T-helper 17 cell (primary cell): ENCODE measurements around the gene FCSK. TPM values are rescaled to one million over a fixed set of nuclear protein-coding genes. Genes with fewer than 3 reads are reported as not detected.

Source experiments
- ATAC-seq: fragments of 150-1000 bp; cut with Tn5 transposase; 2 replicates; pipeline ENCODE4 v1.10.0; 2021; ENCODE audit warnings: mild to moderate bottlenecking, moderate library complexity
- DNase-seq, 3 donors: peaks; one replicate each; pipeline versions ENCODE4 v3.0.0 to v3.0.0-alpha.2; 2020 to 2021
- H3K9me3 ChIP-seq: one replicate; pipeline ENCODE4 v1.7.0; 2013; ENCODE audit warnings: low read length, mild to moderate bottlenecking; ENCODE audit not compliant: control insufficient read depth, poor library complexity, severe bottlenecking
- H3K27ac Mint-ChIP-seq: one replicate; pipeline ENCODE4 v1.8.0; 2022; ENCODE audit warnings: mild to moderate bottlenecking, moderate library complexity, mixed read lengths
- H3K27me3 Mint-ChIP-seq: one replicate; pipeline ENCODE4 v1.8.0; 2022; ENCODE audit warnings: mixed read lengths
- H3K36me3 Mint-ChIP-seq: one replicate; pipeline ENCODE4 v1.8.0; 2022; ENCODE audit warnings: low read depth, mixed read lengths
- H3K4me1 Mint-ChIP-seq: one replicate; pipeline ENCODE4 v1.8.0; 2022; ENCODE audit warnings: mild to moderate bottlenecking, mixed read lengths
- H3K4me3 Mint-ChIP-seq: one replicate; pipeline ENCODE4 v1.8.0; 2022; ENCODE audit warnings: mild to moderate bottlenecking, moderate library complexity, mixed read lengths
- total RNA-seq, 4 donors: library from RNA in 2 of 4; stranded (reverse) in 2 of 4; gene quantifications; one replicate each; pipeline ENCODE4 v1.2.3 and lab custom pipeline; 2022 to 2026

FCSK gene
- total RNA-seq, 2 donors from 2014 or later: 27.1 to 27.7 TPM

DNA sequence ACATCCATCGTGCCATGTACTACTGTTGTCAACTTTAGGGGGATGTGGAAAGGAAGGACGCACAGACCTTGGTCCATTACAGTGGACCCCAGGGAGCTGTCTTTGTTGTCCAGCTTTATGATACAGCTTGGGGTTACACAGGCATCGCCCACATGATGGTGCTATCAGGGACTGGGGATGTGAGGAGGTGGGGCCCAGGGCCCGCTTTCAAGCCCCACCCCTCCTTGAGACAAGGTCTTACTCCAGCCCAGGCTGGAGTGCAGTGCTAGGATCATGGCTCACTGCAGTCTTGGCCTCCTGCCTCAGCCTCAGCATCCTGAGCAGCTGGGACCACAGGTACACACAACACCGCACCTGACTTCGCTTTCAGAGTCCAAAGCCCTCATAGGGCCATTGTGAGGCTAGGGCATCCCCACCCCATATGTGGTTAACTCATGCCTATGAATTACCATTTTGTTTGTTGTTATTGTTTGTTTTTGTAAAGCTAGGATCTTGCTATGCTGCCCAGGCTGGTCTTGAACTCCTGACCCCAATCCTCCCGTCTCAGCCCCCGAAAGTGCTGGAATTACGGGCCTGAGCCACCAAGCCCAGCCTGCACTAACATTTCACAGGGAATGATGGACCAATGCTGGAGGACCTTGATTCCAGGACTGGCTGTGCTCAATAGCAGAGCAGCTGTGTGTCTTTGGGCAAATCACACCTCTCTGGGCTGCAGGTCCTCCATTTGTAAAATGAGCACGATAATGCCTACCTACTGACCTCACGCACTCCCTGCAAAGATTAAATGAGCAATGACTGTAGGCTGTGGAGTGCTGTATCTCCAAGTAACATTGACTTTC is 32.7 kb upstream of the FCSK start:
- Mint-ChIP-seq H3K27ac (peak overlapping the region; percentile 62), H3K36me3 (no peaks in the 10 kb centered on the region), H3K4me3 (no peak overlapping the region), H3K4me1 (peaks cover 27% of the 10 kb centered on the region), H3K27me3 (no peaks in the 10 kb centered on the region)
- DNase-seq: no peak
- H3K9me3 ChIP-seq: no peaks in the 10 kb centered on the region
- no peak for ATAC-seq

DNA sequence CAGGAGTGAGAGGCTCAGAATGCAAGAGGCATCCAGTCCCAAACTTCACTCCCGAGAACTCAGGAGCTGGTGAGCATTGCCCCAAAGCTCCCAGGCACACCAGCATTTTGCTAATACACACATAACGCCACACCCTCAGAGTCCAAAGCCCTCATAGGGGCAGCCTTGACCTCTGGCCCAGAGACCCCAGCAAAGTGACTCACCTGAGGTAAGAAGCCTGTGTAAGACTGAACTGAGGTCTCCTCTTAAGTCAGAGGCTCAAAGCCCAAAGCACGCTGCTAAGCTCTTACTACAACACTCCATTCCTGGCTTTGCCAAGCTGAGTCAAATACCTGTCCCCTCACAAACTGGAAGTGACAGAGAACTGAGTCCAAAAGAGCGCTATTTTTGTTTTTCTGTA is 31.9 kb upstream of the FCSK start:
- Mint-ChIP-seq H3K36me3 (peaks cover 1% of the 10 kb centered on the region), H3K4me3 (no peak overlapping the region), H3K4me1 (peaks cover 27% of the 10 kb centered on the region), H3K27me3 (no peaks in the 10 kb centered on the region), H3K27ac (peak overlapping the region; percentile 62)
- DNase-seq (no peak), ATAC-seq (no peak)
- no peaks in the 10 kb centered on the region for H3K9me3 ChIP-seq

DNA sequence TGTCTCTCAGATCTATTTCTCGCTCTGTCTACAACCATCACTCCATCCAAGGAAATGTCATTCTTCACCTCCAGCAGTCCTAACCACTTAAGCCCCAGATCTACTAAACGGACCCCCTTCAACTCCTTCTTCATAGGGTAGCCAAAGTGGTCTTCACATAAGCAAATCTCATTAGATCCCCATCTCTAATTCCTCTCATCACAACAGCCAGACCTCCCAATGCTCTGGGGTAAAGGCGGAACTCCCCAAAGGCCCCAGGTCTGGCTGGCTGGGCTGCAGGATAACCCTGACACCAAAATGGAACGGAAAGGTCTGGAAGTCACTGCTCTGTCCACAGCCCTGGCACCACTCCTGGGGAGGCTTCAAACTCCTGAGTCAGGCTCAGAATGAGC is 26.6 kb upstream of the FCSK start:
- Mint-ChIP-seq H3K4me3 (peak overlapping the region; percentile 22), H3K27me3 (no peaks in the 10 kb centered on the region), H3K36me3 (peaks cover 3% of the 10 kb centered on the region), H3K27ac (peak overlapping the region; percentile 92), H3K4me1 (peaks cover 26% of the 10 kb centered on the region)
- DNase-seq (no peak), ATAC-seq (no peak)
- no peaks in the 10 kb centered on the region for H3K9me3 ChIP-seq

DNA sequence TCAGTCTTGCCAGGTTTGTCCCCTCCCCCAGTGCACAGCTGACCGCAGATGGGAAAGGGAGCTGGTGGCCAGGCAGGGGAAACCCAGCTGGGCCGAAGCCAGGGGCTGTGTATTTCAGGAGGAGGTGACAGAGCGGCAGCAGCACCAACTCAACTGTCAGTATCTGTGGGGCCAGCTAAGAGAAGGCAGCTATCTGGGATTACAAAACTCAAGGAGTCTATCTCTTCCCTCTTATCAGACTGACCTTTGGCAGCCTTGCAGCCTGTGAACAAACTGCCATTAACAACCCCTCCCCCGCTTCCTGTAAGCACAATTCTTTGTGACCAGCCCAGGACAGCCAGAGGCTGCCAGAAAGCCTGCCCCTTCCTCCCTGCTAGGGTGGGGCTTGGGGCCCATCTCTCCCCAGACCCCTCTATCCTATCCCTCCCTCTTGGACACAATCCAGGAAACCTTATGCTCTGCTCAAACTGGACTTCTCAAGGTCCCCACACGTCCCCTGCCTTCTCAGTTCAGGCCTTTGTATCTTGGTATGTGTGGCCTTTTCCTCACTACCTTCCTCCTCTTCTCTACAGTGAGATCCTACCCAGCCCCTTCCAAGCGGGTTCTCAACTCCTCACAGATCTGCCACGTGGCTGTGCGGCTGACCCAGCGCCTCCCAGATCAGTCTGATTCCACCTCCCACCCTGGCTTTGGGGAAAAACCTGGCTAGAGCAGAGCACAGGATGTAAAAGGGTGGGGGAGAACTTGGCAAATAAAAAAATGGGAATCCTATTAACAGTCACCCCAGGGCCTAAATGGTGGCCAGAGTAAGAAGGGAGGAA is 26.0 kb upstream of the FCSK start:
- Mint-ChIP-seq H3K4me3 (peak overlapping the region; percentile 67), H3K36me3 (peaks cover 3% of the 10 kb centered on the region), H3K27ac (peak overlapping the region; percentile 92), H3K27me3 (no peaks in the 10 kb centered on the region), H3K4me1 (peaks cover 31% of the 10 kb centered on the region)
- ATAC-seq: peak; percentile 22
- DNase-seq: no peak
- no peaks in the 10 kb centered on the region for H3K9me3 ChIP-seq

DNA sequence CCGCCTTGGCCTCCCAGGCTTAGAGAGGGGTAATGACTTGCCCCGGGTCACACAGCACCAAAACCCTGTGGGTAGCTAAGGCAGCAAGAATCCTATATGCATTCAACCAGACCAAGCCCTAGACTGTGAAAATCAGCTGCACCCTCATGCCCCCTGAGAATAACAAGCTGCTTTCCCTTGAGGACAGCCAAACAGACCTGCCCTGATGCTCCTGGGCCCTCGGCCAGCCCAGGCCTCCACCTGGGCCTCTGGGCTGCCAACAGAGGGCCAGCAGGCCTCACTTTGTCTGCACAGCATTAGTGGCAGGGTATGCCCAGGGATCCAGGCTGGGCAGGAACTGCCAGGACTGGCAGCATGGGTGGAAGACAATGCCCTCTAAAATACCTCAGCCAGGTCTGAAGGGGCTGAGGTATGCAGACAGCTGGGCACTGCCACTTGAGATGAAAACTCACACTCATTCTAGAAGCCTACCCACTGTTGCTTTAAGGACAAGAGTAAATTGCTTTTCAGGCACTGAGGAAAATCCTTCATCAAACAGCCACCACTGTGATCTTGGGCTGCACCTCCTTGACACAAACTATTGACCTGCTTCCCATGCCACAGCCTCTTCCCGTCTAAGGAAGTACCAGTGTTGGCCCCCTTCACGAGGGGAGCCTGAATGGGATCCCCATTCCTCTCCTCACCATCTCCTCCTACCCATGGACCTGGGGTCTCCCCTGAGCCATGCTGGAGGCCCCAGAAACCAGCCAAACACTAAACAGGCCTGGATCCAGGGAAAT is 24.3 kb upstream of the FCSK start:
- H3K4me1 Mint-ChIP-seq: peaks cover 36% of the 10 kb centered on the region
- ATAC-seq (no peak), DNase-seq (no peak)
- no peak overlapping the region for H3K4me3 Mint-ChIP-seq
- H3K27ac Mint-ChIP-seq: peak overlapping the region; percentile 91
- H3K36me3 Mint-ChIP-seq: peaks cover 3% of the 10 kb centered on the region
- no peaks in the 10 kb centered on the region for H3K9me3 ChIP-seq
- no peaks in the 10 kb centered on the region for H3K27me3 Mint-ChIP-seq

DNA sequence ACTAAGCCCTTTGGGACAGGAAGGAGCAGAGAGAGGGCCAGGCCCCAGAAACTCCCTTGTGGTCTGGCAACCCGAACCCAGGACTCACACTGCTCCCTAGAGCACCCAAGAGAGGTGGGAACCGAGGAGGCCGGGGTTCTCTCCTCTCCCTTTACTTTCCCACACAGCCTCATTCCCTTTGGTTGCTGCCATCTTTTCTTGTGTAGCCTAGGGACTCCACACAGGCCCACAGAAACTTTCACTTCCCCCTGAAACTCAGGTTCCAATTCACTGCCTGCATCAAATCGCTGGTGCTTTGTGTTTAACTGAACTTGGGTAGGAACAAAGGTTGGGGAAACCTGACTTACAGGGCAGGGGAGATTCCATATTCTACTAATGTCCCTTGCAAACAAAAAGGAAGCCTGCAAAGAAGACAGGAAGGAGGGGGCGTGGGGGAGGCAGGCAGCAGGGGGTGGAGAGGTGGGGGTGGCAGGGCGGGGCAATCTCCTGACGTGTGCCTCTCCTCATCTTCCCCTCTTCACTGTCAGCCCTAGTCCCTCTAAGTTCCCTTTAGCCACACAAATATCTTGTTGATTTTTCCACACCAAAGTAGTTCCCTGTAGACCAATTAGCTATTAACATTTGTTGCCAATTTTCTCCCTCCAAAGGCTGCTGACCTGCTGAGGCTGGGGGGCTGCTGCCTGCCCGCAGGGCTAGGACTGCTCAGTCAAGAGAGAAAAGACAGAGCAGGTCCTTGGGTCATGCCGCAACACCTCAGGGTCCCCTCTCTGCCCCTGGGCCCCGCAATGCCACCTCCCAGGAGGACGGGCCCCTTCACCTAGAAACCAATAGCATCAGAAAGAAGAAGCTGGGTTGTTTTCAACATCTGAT is 23.5 kb upstream of the FCSK start:
- Mint-ChIP-seq H3K27me3 (no peaks in the 10 kb centered on the region), H3K4me1 (peaks cover 36% of the 10 kb centered on the region), H3K27ac (peak overlapping the region; percentile 91), H3K4me3 (peak overlapping the region; percentile 83), H3K36me3 (peaks cover 3% of the 10 kb centered on the region)
- DNase-seq: peak in 2 of 3 donors; percentile 40 to 50
- no peaks in the 10 kb centered on the region for H3K9me3 ChIP-seq
- ATAC-seq: peak; percentile 91

DNA sequence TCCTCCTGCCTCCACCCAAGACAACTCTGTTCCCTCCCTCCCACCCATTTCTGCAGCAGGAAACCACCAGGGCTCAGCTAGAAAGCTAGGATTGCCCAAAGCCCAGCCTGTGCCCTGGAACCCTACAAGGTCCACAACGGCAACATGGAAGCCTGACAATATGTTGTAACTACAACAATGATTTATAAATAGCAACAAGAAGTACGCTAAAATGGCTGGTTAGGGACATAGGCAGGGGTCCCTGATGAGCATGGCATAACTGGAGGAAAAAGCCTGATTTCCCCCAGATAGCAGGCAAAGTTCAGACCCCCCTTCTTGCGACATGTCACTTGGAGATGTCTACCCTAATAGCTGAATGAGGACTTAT is 22.1 kb upstream of the FCSK start:
- no peak overlapping the region for H3K27ac Mint-ChIP-seq
- no peak overlapping the region for H3K4me3 Mint-ChIP-seq

DNA sequence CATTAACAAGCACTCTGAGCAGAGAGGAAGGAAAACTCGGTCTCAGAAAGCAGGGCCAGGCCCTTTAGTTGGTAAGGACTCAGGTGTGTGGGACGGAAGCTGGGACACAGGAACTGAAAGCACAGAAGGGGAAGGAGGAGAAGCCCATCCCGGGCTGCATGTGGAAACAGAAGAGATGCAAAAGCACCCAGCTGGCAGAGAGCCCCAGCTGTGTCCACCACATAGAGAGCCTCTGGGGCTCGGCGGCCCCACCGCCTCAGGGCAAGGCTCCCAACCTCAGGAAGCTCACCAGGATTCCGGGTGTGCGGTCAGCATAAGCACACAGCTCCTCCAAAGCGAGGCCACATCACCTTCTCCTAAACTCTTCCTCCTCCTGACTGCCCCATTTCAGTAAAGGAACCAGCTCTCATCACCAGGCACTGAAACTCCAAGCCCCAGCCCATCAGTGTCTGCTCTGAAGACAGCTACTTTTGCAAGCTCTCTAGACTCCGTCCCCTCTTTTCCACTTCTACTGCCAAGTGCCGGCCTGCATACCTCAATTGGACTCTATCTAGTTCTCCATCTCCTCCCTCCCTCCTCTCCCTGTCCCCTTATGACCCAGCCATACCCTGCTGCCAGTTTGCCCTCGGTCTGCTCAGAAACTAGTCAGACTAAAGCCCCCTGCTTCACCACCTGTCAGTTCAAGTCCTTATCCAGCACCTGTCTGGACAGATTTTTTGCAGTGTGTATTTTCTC is 21.5 kb upstream of the FCSK start:
- no peaks in the 10 kb centered on the region for H3K27me3 Mint-ChIP-seq
- H3K4me3 Mint-ChIP-seq: no peak overlapping the region
- H3K9me3 ChIP-seq: no peaks in the 10 kb centered on the region
- H3K36me3 Mint-ChIP-seq: peaks cover 2% of the 10 kb centered on the region
- ATAC-seq: no peak
- peaks cover 46% of the 10 kb centered on the region for H3K4me1 Mint-ChIP-seq
- no peak overlapping the region for H3K27ac Mint-ChIP-seq
- DNase-seq: no peak

More for the DNA sequence above, 22.1 kb upstream of the FCSK start:
- Mint-ChIP-seq H3K27me3 (no peaks in the 10 kb centered on the region), H3K36me3 (peaks cover 3% of the 10 kb centered on the region), H3K4me1 (peaks cover 45% of the 10 kb centered on the region)
- no peak for DNase-seq
- H3K9me3 ChIP-seq: no peaks in the 10 kb centered on the region
- ATAC-seq: no peak

DNA sequence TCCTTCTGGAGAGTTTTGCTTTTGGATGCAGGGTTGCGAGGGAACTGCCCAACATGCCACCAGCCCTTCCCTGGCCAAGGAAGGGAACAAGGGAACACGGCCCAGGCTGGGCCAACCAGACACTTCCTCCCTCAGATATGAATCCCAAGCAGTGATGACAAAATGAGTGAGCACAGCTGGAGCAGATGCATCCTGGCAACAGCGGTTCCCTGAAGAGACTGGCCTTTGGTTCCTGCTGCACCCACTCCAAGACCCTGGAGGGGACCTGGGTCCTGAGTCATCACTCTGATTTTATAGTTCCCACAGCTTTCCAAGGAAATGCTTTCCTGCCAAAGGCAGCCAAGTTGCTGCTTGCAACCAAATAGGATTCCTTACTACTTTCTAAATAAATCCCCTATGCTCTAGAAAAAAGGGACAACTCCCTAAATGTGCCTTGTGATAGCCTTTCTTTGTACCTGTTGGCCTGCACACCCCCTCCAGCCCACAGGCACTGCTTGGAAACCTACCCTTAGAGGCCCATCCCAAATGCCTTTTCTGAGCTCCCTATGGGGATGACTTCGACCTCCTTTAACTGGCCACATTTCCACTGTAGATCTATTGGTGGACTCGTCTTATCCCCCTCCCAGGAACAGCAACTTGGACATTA is 20.8 kb upstream of the FCSK start:
- Mint-ChIP-seq H3K36me3 (peaks cover 5% of the 10 kb centered on the region), H3K4me1 (peaks cover 47% of the 10 kb centered on the region), H3K27me3 (no peaks in the 10 kb centered on the region), H3K27ac (no peak overlapping the region), H3K4me3 (no peak overlapping the region)
- no peaks in the 10 kb centered on the region for H3K9me3 ChIP-seq
- ATAC-seq (no peak), DNase-seq (no peak)

DNA sequence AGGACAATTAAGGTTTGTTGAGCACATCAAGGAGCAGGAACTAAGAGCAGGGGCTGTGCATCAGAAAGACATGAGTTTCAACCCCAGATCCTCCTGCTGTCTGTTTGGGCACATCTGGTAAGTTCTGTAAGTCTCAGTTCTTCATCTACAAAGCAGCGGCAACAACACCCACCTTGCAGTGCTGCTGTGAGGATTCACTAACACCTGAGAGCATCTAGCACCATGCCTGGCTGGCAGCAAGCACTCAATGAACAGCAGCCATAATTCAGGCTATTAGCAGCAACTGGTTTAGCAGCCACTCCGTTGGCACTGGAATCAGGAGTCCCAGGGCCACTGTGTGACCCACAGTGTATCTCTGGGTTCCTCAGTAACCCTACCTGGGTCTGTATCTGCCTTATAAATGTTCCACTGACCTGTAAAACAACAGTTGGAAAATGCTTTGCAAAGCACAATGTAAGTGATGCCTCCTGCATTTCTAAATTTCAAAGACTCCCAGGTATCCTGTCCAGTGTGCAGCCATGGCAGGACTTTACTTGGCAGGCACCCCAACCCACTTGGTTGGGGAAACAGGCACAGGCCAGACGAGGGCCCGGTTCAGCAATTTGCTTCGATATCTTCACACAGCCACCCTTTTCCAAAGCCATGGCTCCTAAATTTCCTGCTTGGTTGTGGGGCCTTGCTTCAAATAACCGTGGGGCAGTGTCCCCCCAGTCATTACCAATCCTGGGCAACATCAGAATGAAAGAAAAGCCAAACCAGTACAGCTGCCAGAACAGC is 19.7 kb upstream of the FCSK start:
- Mint-ChIP-seq H3K4me3 (no peak overlapping the region), H3K27ac (no peak overlapping the region), H3K4me1 (peaks cover 45% of the 10 kb centered on the region), H3K36me3 (peaks cover 5% of the 10 kb centered on the region), H3K27me3 (no peaks in the 10 kb centered on the region)
- H3K9me3 ChIP-seq: no peaks in the 10 kb centered on the region
- ATAC-seq (no peak), DNase-seq (no peak)

DNA sequence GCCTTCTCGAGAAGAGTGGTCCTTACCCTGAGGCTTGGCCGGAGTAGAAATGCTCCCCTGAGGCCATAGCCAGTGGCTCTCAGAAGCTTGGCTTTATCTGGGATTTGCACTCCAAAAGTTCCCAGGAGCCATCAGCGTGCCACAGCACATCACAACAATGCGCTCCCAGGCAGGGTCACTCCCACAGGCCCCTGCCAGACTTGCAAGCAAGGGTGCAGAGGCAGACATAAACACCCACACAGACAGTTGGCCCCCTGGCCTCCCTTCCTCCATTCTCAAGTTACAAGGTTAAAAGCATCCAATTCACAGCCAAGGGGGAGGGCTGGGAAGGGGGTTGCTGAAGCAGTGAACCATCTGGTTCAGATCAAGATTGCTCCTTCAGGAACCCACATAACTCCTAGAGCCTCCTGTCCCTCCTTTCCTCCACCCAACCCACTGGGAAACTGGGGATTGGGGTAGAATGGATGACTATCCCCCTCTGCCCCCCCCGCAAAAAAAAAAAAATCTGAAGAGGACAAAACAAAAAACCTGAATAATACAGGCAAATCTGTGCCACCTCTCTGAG is 17.3 kb upstream of the FCSK start:
- Mint-ChIP-seq H3K4me1 (peaks cover 34% of the 10 kb centered on the region), H3K27ac (peak overlapping the region; percentile 94), H3K36me3 (peaks cover 5% of the 10 kb centered on the region), H3K27me3 (no peaks in the 10 kb centered on the region), H3K4me3 (peak overlapping the region; percentile 99)
- H3K9me3 ChIP-seq: no peaks in the 10 kb centered on the region
- DNase-seq (no peak), ATAC-seq (no peak)
